MG63 (cell line): Measurements from ENCODE around the gene NPLOC4. TPM values are rescaled to one million over a fixed set of nuclear protein-coding genes. Genes with fewer than 3 reads are reported as not detected.
"Not testable (repeated sequence)": the region's sequence is repeated elsewhere in the genome, so short reads cannot be mapped to it uniquely, and the experiment has no call there.

Experiments used
- DNase-seq: peaks from one replicate; pipeline ENCODE4 v3.0.0-alpha.2; 2020
- H3K27me3 ChIP-seq: fragments of 250-450 bp; sonication (Bioruptor Pico); 2 replicates; pipeline ENCODE4 v1.5.1; 2020; ENCODE audit warnings: mild to moderate bottlenecking, moderate library complexity
- H3K36me3 ChIP-seq: fragments of 250-450 bp; sonication (Bioruptor Pico); 2 replicates; pipeline ENCODE4 v1.5.1; 2020; ENCODE audit warnings: mild to moderate bottlenecking, moderate library complexity
- H3K4me3 ChIP-seq: fragments of 250-450 bp; sonication (Bioruptor Pico); 2 replicates; pipeline ENCODE4 v1.5.1; 2020; ENCODE audit warnings: mild to moderate bottlenecking, moderate library complexity
- H3K9me3 ChIP-seq: fragments of 250-450 bp; sonication (Bioruptor Pico); 2 replicates; pipeline ENCODE4 v1.5.1; 2020; ENCODE audit warnings: mild to moderate bottlenecking, moderate library complexity
- total RNA-seq: library from RNA; depleted of rRNA; stranded (reverse); fragments of >200 nt; shearing (Covaris generic); gene quantifications from 2 replicates; pipeline ENCODE4 v1.2.3, GENCODE V29; 2014; ENCODE audit warnings: low replicate concordance

The NPLOC4 gene
- total RNA-seq, 1 experiment from 2014 or later: 157 TPM

- Histone ChIP-seq H3K36me3 (no peaks in the 10 kb centered on the region), H3K27me3 (no peaks in the 10 kb centered on the region), H3K4me3 (no peak overlapping the region), H3K9me3 (peaks cover 6% of the 10 kb centered on the region; the same call in 1 of the 2 replicates)
- no peak for DNase-seq
Measured at GRCh38 chr17:81647640-81648012, 10.7 kb upstream of the NPLOC4 start.

- Histone ChIP-seq H3K4me3 (no peak overlapping the region), H3K9me3 (peaks cover 6% of the 10 kb centered on the region; the same call in 1 of the 2 replicates)
- no peak for DNase-seq
Measured at GRCh38 chr17:81646869-81647600, 10.1 kb upstream of the NPLOC4 start.

DNA sequence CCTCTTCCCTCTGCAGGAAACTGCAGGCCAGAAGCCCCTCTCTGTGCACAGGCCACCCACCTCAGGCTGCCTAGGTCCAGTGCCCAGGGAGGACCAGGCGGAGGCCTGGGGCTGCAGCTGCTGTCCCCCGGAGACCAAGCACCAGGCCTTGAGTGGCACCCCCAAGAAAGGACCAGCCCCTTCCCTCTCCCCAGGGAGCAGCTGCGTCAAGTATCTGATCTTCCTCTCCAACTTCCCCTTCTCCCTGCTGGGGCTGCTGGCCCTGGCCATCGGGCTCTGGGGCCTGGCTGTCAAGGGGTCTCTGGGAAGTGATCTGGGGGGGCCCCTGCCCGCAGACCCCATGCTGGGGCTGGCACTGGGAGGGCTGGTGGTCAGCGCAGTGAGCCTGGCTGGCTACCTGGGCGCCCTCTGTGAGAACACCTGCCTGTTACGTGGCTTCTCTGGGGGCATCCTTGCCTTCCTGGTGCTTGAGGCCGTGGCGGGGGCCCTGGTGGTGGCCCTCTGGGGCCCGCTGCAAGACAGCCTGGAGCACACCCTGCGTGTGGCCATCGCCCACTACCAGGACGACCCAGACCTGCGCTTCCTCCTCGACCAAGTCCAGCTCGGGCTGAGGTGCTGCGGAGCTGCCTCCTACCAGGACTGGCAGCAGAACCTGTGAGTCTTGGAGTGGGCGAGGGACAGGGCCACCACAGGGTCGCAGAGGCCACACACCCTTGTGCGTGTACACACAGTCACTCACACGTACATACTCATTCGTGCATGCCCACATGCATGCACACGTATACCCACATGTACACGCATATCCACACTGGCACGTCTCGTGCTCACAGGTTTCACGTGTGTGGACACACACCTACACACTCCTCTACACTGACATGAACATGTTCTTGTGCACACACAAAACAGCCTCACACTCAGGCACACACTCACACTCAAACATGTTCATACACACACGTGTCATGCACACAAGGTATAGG, 8.4 kb upstream of the NPLOC4 start:
- Histone ChIP-seq H3K27me3 (no peaks in the 10 kb centered on the region), H3K4me3 (no peak overlapping the region), H3K36me3 (no peaks in the 10 kb centered on the region), H3K9me3 (peaks cover 6% of the 10 kb centered on the region; the same call in 1 of the 2 replicates)
- DNase-seq: no peak

More at GRCh38 chr17:81646869-81647600, 10.1 kb upstream of the NPLOC4 start:
- Histone ChIP-seq H3K27me3 (no peaks in the 10 kb centered on the region), H3K36me3 (no peaks in the 10 kb centered on the region)

DNA sequence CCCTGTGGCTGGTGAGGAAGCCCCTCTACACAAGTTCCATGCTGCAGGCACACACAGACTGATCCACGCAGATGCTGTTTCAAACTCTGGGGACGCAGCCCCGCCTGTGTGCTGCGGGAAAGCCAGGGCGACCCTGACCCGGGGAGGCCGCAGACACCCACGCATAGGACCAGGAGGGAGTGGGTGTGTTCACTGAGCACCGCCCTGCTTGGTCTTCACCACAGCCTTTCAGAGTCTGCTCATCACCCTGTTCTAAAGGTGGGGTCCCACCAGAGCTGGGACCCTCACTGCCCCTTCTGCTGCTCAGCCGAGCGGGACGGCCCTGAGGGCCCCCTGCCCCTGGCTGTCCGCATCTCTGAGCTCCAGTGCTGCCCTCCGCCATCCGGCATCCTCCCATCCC, 7.6 kb upstream of the NPLOC4 start:
- H3K4me3 ChIP-seq: no peak overlapping the region
- peaks cover 6% of the 10 kb centered on the region; the same call in 1 of the 2 replicates for H3K9me3 ChIP-seq
- no peak for DNase-seq
- H3K27me3 ChIP-seq: no peaks in the 10 kb centered on the region
- no peaks in the 10 kb centered on the region for H3K36me3 ChIP-seq

DNA sequence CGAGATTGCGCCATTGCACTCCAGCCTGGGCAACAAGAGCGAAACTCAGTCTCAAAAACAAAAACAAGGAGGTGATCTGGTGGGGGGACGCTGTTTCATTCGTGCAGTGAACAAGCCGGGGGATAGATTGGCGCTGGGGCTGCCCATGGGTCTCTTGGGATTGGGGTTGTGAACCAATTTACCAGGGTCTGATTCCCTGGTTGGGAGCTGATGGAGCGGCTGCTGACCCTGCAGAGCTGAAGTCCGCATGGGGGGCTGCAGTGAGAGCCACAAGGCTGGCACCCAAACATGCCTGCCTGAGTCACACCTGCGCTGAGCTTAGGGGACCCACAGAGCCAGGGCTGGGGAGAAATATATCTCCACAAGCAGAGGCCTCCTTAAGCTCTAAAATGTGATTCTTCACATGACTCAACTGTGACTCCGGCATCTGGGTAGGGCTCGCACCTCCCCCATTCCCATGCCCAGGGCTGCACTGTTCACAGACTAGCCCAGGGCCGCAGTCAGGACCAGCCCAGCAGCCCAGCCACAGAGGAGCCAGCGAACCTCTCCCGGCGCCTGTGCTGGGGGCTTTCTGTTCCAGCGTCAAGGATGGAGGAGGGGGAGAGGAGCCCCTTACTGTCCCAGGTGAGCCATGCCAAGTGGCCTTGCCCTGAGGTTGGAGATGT, 5.0 kb upstream of the NPLOC4 start:
- DNase-seq: peak; percentile 80
- Histone ChIP-seq H3K27me3 (no peaks in the 10 kb centered on the region), H3K9me3 (no peaks in the 10 kb centered on the region), H3K36me3 (no peaks in the 10 kb centered on the region), H3K4me3 (no peak overlapping the region)

GRCh38 chr17:81640011-81640410, 3.1 kb upstream of the NPLOC4 start:
- H3K27me3 ChIP-seq: no peaks in the 10 kb centered on the region
- peaks cover 11% of the 10 kb centered on the region for H3K36me3 ChIP-seq
- H3K9me3 ChIP-seq: no peaks in the 10 kb centered on the region
- no peak for DNase-seq
- H3K4me3 ChIP-seq: no peak overlapping the region

DNA sequence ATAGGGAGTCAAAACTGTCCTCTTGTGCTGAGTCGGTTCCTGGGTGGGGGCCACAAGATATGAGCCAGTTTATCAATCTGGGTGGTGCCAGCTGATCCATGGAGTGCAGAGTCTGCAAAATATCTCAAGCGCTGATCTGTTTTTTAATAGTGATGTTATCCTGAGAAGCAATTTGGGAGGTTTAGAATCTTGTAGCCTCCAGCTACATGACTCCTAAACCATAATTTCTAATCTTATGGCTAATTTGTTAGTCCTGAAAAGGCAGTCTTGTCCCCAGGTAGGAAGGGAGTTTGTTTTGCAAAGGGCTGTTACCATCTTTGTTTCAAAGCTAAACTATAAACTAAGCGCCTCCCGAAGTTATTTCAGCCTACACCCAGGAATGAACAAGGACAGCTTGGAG, 1.8 kb upstream of the NPLOC4 start:
- H3K4me3 ChIP-seq: no peak overlapping the region
- no peak for DNase-seq
- H3K27me3 ChIP-seq: no peaks in the 10 kb centered on the region

GRCh38 chr17:81635973-81636504, 873 bp downstream of the NPLOC4 start:
- no peaks in the 10 kb centered on the region for H3K9me3 ChIP-seq
- H3K36me3 ChIP-seq: peaks cover 28% of the 10 kb centered on the region
- no peaks in the 10 kb centered on the region for H3K27me3 ChIP-seq
- H3K4me3 ChIP-seq: peak overlapping the region; percentile 97
- peak; percentile 45 for DNase-seq

More for the DNA sequence above, 1.8 kb upstream of the NPLOC4 start:
- H3K9me3 ChIP-seq: no peaks in the 10 kb centered on the region
- H3K36me3 ChIP-seq: peaks cover 17% of the 10 kb centered on the region

- peaks cover 34% of the 10 kb centered on the region for H3K36me3 ChIP-seq
- no peak for DNase-seq
- H3K9me3 ChIP-seq: no peaks in the 10 kb centered on the region
- no peaks in the 10 kb centered on the region for H3K27me3 ChIP-seq
- peak overlapping the region; percentile 97 for H3K4me3 ChIP-seq
Measured at GRCh38 chr17:81635431-81635830, 1.5 kb downstream of the NPLOC4 start.

DNA sequence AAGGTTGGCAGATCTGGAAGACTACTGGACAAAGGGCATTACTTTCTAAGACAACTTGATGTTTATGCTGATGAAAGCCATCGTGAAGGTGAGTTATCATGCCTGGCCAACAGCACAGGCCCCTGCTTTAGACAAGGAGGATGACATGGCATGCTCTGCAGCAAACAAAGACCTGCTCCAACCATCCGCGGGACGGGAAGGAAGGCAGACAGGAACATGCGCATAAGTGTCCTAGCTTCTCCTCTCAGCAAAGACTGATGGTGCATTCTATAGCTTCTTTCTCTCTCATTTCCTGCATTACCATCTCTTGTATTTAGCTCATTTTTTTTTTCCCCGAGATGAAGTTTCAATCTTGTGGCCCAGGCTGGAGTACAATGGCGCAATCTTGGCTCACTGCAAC, 5.4 kb downstream of the NPLOC4 start:
- H3K27me3 ChIP-seq: no peaks in the 10 kb centered on the region
- DNase-seq: no peak
- H3K9me3 ChIP-seq: no peaks in the 10 kb centered on the region
- H3K36me3 ChIP-seq: peaks cover 69% of the 10 kb centered on the region
- no peak overlapping the region for H3K4me3 ChIP-seq

DNA sequence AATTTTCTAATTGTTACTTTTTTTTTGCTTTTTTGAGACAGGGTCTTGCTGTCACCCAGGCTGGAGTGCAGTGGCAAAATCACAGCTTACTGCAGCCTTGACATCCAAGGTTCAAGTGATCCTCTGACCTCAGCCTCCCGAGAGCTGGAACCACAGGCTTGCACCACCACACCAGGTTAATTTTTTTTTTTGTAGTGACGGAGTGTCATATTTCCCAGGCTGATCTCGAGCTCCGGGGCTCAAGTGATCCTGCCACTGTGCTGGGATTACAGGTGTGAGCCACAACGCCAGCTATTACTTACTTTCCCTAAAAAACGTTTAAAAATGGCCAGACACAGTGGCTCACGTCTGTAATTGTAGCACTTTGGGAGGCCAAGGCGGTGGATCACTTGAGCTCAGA, 6.6 kb downstream of the NPLOC4 start:
- Histone ChIP-seq H3K9me3 (no peaks in the 10 kb centered on the region), H3K27me3 (no peaks in the 10 kb centered on the region), H3K36me3 (peaks cover 72% of the 10 kb centered on the region), H3K4me3 (no peak overlapping the region)
- no peak for DNase-seq

GRCh38 chr17:81621494-81622130, 15.3 kb downstream of the NPLOC4 start:
- H3K27me3 ChIP-seq: no peaks in the 10 kb centered on the region
- no peak for DNase-seq
- H3K36me3 ChIP-seq: peaks cover 86% of the 10 kb centered on the region
- H3K4me3 ChIP-seq: no peak overlapping the region
- H3K9me3 ChIP-seq: no peaks in the 10 kb centered on the region; the same call in 1 of the 2 replicates

- not testable (repeated sequence) for DNase-seq
Measured at GRCh38 chr17:81618307-81618706, 18.6 kb downstream of the NPLOC4 start.

DNA sequence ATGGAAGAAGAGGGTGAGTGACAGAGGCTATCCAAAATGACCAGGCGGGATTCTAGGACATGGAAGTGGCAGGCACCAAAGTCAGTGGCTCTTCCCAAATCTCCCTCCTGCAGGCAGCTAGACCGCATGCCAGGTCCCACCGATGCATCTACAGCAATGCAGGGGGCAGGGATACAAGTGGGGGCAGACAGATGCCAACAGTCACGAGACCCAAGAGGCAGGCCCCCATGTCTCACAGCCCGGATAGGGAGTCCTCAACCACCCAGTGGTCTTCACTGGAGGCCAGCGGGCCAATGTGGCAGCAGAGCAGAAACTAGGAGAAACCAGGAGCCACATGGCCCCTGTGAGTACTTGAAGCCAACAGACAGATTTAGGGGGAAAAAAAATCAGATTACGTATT, 20.0 kb downstream of the NPLOC4 start:
- DNase-seq: no peak
- Histone ChIP-seq H3K4me3 (no peak overlapping the region), H3K27me3 (no peaks in the 10 kb centered on the region), H3K9me3 (no peaks in the 10 kb centered on the region; the same call in 1 of the 2 replicates), H3K36me3 (peaks cover 83% of the 10 kb centered on the region)

More at GRCh38 chr17:81618307-81618706, 18.6 kb downstream of the NPLOC4 start:
- not testable (repeated sequence) for H3K27me3 ChIP-seq, H3K9me3 ChIP-seq, H3K4me3 ChIP-seq
- peaks cover 84% of the 10 kb centered on the region for H3K36me3 ChIP-seq

- no peaks in the 10 kb centered on the region for H3K27me3 ChIP-seq
- H3K9me3 ChIP-seq: no peaks in the 10 kb centered on the region; the same call in 1 of the 2 replicates
- DNase-seq: no peak
- H3K36me3 ChIP-seq: peaks cover 78% of the 10 kb centered on the region
- no peak overlapping the region for H3K4me3 ChIP-seq
Measured at GRCh38 chr17:81615401-81615930, 21.4 kb downstream of the NPLOC4 start.
